Adrenal gland (tissue), 5 donors: Measurements from ENCODE around the gene MCHR2.

Source experiments
- CTCF ChIP-seq, 6 experiments: fragments of 450-650 bp in 4 of 6; fragments of 200-600 bp in 2 of 6; sonication (generic) in 1 of 6; IDR thresholded peaks; 1 replicate in 5 of 6; 2 replicates in 1 of 6; pipeline versions ENCODE4 v1.5.1 to v1.8.0; 2016 to 2021; ENCODE audit warnings: antibody characterized with exemption in 6 of 6, mild to moderate bottlenecking in 2 of 6, moderate library complexity in 1 of 6
- POLR2A ChIP-seq, 2 donors: fragments of 450-650 bp; IDR thresholded peaks; one replicate each; pipeline ENCODE4 v1.6.1; 2017; ENCODE audit warnings: antibody characterized with exemption in 2 of 2, mild to moderate bottlenecking in 2 of 2, moderate library complexity in 1 of 2
- donor health status: DM: no; HTN: no; CAD: no.

- no peak for TF ChIP-seq CTCF (IDR thresholded peaks at IDR 0.05)
- TF ChIP-seq POLR2A (IDR thresholded peaks at IDR 0.05): no peak
Observed at GRCh38 chr6:99885051-99885450, 109.0 kb downstream of the MCHR2 start.
